IMR-90 (cell line): ENCODE measurements around the gene HIVEP3. TPM values are rescaled to one million over a fixed set of nuclear protein-coding genes. Genes with fewer than 3 reads are reported as not detected.

Experiments
- ATAC-seq: fragments of 200-7000 bp; cut with Tn5 transposase; 2 replicates; pipeline ENCODE4 v1.9.1; 2020; ENCODE audit warnings: low read depth, mild to moderate bottlenecking, moderate library complexity
- BruUV-seq: library from RNA; stranded (reverse); fragments of 400-500 nt; replicated peaks from 2 replicates; lab custom pipeline; 2021; lab: Mats Ljungman, UMichigan
- CTCF ChIA-PET: fragments of 300-600 bp; formaldehyde crosslinking; extraction: SDS; loops from one replicate; lab custom pipeline; 2021; ENCODE audit warnings: antibody characterized with exemption; lab: Yijun Ruan, JAX
- POLR2A ChIA-PET: fragments of 300-600 bp; sonication (Branson Sonifier 250); formaldehyde crosslinking; loops from one replicate; lab custom pipeline; 2022; ENCODE audit warnings: antibody characterized with exemption; ENCODE audit not compliant: unreplicated experiment; lab: Charles Lee
- DNase-seq: peaks from one replicate; pipeline ENCODE4 v3.0.0; 2013
- H2AFZ ChIP-seq: replicated peaks from 2 replicates; pipeline ENCODE3; 2013; ENCODE audit warnings: low read length, mild to moderate bottlenecking; ENCODE audit not compliant: poor library complexity
- H2AK5ac ChIP-seq: 2 replicates; pipeline ENCODE4 v1.6.1; 2013; ENCODE audit warnings: low read depth, low read length, inconsistent platforms
- H2AK9ac ChIP-seq: replicated peaks from 2 replicates; pipeline ENCODE3; 2013; ENCODE audit warnings: mild to moderate bottlenecking, low read depth, low read length, moderate library complexity; ENCODE audit not compliant: poor library complexity
- H2BK120ac ChIP-seq: 2 replicates; pipeline ENCODE4 v1.6.1; 2013; ENCODE audit warnings: low read depth, low read length, inconsistent platforms
- H2BK15ac ChIP-seq: 3 replicates; pipeline ENCODE4 v1.6.1; 2013; ENCODE audit warnings: low read depth, low read length, inconsistent platforms
- H2BK20ac ChIP-seq: 2 replicates; pipeline ENCODE4 v1.6.1; 2013; ENCODE audit warnings: low read depth, mild to moderate bottlenecking, inconsistent platforms, low read length, moderate library complexity
- H2BK5ac ChIP-seq: 2 replicates; pipeline ENCODE4 v1.6.1; 2013; ENCODE audit warnings: mild to moderate bottlenecking, low read depth, low read length, inconsistent platforms; ENCODE audit not compliant: poor library complexity, severe bottlenecking
- H3K14ac ChIP-seq: replicated peaks from 2 replicates; pipeline ENCODE4 v1.6.1; 2013; ENCODE audit warnings: low read depth, low read length, inconsistent platforms
- H3K18ac ChIP-seq: 2 replicates; pipeline ENCODE4 v1.6.1; 2013; ENCODE audit warnings: low read depth, low read length, control low read depth
- H3K23ac ChIP-seq: 2 replicates; pipeline ENCODE4 v1.6.1; 2013; ENCODE audit warnings: low read depth, low read length, inconsistent platforms
- H3K27ac ChIP-seq: 2 replicates; pipeline ENCODE4 v1.5.1; 2013; ENCODE audit warnings: mild to moderate bottlenecking, control low read depth, low read length; ENCODE audit not compliant: insufficient read depth
- H3K27me3 ChIP-seq: 2 replicates; pipeline ENCODE4 v1.6.1; 2013; ENCODE audit warnings: low read length; ENCODE audit not compliant: control insufficient read depth, insufficient read depth
- H3K36me3 ChIP-seq: 2 replicates; pipeline ENCODE4 v1.6.1; 2013; ENCODE audit warnings: low read length, mixed read lengths; ENCODE audit not compliant: control insufficient read depth, insufficient read depth
- H3K4ac ChIP-seq: 2 replicates; pipeline ENCODE4 v1.6.1; 2013; ENCODE audit warnings: low read depth, low read length, inconsistent platforms
- H3K4me1 ChIP-seq: 2 replicates; pipeline ENCODE4 v1.6.1; 2013; ENCODE audit warnings: low read length, mixed read lengths; ENCODE audit not compliant: control insufficient read depth, insufficient read depth
- H3K4me2 ChIP-seq: 2 replicates; pipeline ENCODE4 v1.6.1; 2013; ENCODE audit warnings: low read depth, mild to moderate bottlenecking, control low read depth, low read length, moderate library complexity
- H3K4me3 ChIP-seq: 2 replicates; pipeline ENCODE4 v1.5.1; 2013; ENCODE audit warnings: low read depth, mild to moderate bottlenecking, control low read depth, low read length, moderate library complexity; ENCODE audit not compliant: insufficient read depth
- H3K56ac ChIP-seq: 2 replicates; pipeline ENCODE4 v1.6.1; 2013; ENCODE audit warnings: low read length, inconsistent platforms; ENCODE audit not compliant: insufficient read depth; ENCODE audit errors: extremely low read depth
- H3K79me1 ChIP-seq, 2 experiments: 2 replicates each; pipeline ENCODE4 v1.6.1; 2013; ENCODE audit warnings: low read length in 2 of 2, inconsistent platforms in 1 of 2, low read depth in 1 of 2
- H3K9ac ChIP-seq: 2 replicates; pipeline ENCODE4 v1.6.1; 2013; ENCODE audit warnings: low read depth, low read length, control low read depth
- H3K9me1 ChIP-seq: 2 replicates; pipeline ENCODE4 v1.6.1; 2013; ENCODE audit warnings: low read length, inconsistent platforms; ENCODE audit not compliant: insufficient read depth
- H3K9me3 ChIP-seq: 2 replicates; pipeline ENCODE4 v1.6.1; 2013; ENCODE audit warnings: low read length; ENCODE audit not compliant: control insufficient read depth, insufficient read depth
- H4K20me1 ChIP-seq: 2 replicates; pipeline ENCODE4 v1.6.1; 2013; ENCODE audit warnings: low read length, inconsistent platforms; ENCODE audit not compliant: insufficient read depth
- H4K5ac ChIP-seq: 2 replicates; pipeline ENCODE4 v1.6.1; 2013; ENCODE audit warnings: mild to moderate bottlenecking, low read depth, low read length, control low read depth
- H4K8ac ChIP-seq, 2 experiments: 2 replicates each; pipeline ENCODE4 v1.6.1; 2013; ENCODE audit warnings: low read depth in 2 of 2, low read length in 2 of 2, control low read depth in 1 of 2, inconsistent platforms in 1 of 2
- H4K91ac ChIP-seq: 2 replicates; pipeline ENCODE4 v1.6.1; 2013; ENCODE audit warnings: low read depth, low read length, inconsistent platforms; ENCODE audit not compliant: insufficient read depth
- BHLHE40 ChIP-seq: fragments of 150-350 bp; IDR thresholded peaks from 2 replicates; pipeline ENCODE4 v1.6.1; 2016; ENCODE audit warnings: mild to moderate bottlenecking, low read depth, low read length
- CEBPB ChIP-seq: IDR thresholded peaks from 2 replicates; pipeline ENCODE4 v1.6.1; 2012; ENCODE audit warnings: low read depth, low read length, improper control_type of control experiment
- CHD1 ChIP-seq: IDR thresholded peaks from 2 replicates; pipeline ENCODE4 v1.6.1; 2012; ENCODE audit warnings: low read depth, low read length, improper control_type of control experiment
- CTCF ChIP-seq: conservative IDR thresholded peaks from 2 replicates; pipeline ENCODE4 v1.5.1; 2012; ENCODE audit warnings: mild to moderate bottlenecking, low read depth, low read length, improper control_type of control experiment
- ELK1 ChIP-seq: fragments of 150-350 bp; IDR thresholded peaks from 2 replicates; pipeline ENCODE4 v1.6.1; 2016; ENCODE audit warnings: low read depth, mild to moderate bottlenecking, low read length, moderate library complexity, borderline replicate concordance
- FOS ChIP-seq: fragments of 150-350 bp; IDR thresholded peaks from 2 replicates; pipeline ENCODE4 v1.6.1; 2016; ENCODE audit warnings: low read depth, low read length
- MAFK ChIP-seq: IDR thresholded peaks from 2 replicates; pipeline ENCODE4 v1.6.1; 2012; ENCODE audit warnings: low read depth, low read length, improper control_type of control experiment
- MAZ ChIP-seq: IDR thresholded peaks from 2 replicates; pipeline ENCODE4 v1.6.1; 2012; ENCODE audit warnings: low read depth, mild to moderate bottlenecking, low read length, improper control_type of control experiment, moderate library complexity, borderline replicate concordance
- MXI1 ChIP-seq: IDR thresholded peaks from 2 replicates; pipeline ENCODE4 v1.6.1; 2012; ENCODE audit warnings: low read depth, mild to moderate bottlenecking, low read length, moderate library complexity, borderline replicate concordance
- NFE2L2 ChIP-seq: fragments of 150-350 bp; IDR thresholded peaks from 2 replicates; pipeline ENCODE4 v1.6.1; 2016; ENCODE audit warnings: low read depth, mild to moderate bottlenecking, low read length
- POLR2A ChIP-seq: IDR thresholded peaks from 2 replicates; pipeline ENCODE4 v1.6.1; 2012; ENCODE audit warnings: mild to moderate bottlenecking, low read depth, low read length
- RAD21 ChIP-seq: IDR thresholded peaks from 2 replicates; pipeline ENCODE4 v1.6.1; 2012; ENCODE audit warnings: low read length, improper control_type of control experiment
- RCOR1 ChIP-seq: IDR thresholded peaks from 2 replicates; pipeline ENCODE4 v1.6.1; 2012; ENCODE audit warnings: mild to moderate bottlenecking, low read length, improper control_type of control experiment; ENCODE audit not compliant: insufficient replicate concordance
- RFX5 ChIP-seq: IDR thresholded peaks from 2 replicates; pipeline ENCODE4 v1.8.0; 2012; ENCODE audit warnings: low read depth, mild to moderate bottlenecking, low read length, moderate library complexity
- SMC3 ChIP-seq: fragments of 150-350 bp; IDR thresholded peaks from 2 replicates; pipeline ENCODE4 v1.6.1; 2016; ENCODE audit warnings: low read depth, mild to moderate bottlenecking, antibody characterized with exemption, low read length, moderate library complexity
- USF2 ChIP-seq: fragments of 150-350 bp; IDR thresholded peaks from 2 replicates; pipeline ENCODE4 v1.6.1; 2017; ENCODE audit warnings: mild to moderate bottlenecking, antibody characterized with exemption, low read length, low read depth
- WGBS, 2 experiments: methylation state at CpG; one replicate each; pipeline versions ENCODE4 v1.1.5 to v1.1.7; 2013; ENCODE audit warnings: missing lambda C conversion rate in 2 of 2; ENCODE audit not compliant: insufficient read length in 1 of 2; ENCODE audit errors: extremely low coverage in 2 of 2; 5-methylcytosine and 5-hydroxymethylcytosine counted together
- dilution Hi-C: fragments of 300-500 bp; cut with HindIII; formaldehyde crosslinking; loops from one replicate; pipeline ENCODE4 v1.14.3; 2018; ENCODE audit warnings: low sequenced_read_pairs; ENCODE audit not compliant: unreplicated experiment
- in situ Hi-C: fragments of 300-500 bp; cut with MboI; formaldehyde crosslinking; loops from 3 replicates; pipeline ENCODE4 v1.14.3; 2019; ENCODE audit warnings: low sequenced_read_pairs, inconsistent platforms, mixed read lengths
- intact Hi-C: fragments of 100-400 bp; cut with micrococcal nuclease; formaldehyde crosslinking; loops from 2 replicates; pipeline ENCODE4 v1.10.0; 2022
- polyA plus RNA-seq, 3 experiments: library from polyadenylated mRNA; depleted of rRNA; stranded (reverse); fragments of >200 nt; gene quantifications; 2 replicates each; pipeline ENCODE4 v1.2.3, GENCODE V29; 2012; ENCODE audit warnings: low replicate concordance in 1 of 3
- total RNA-seq: library from RNA; depleted of rRNA; stranded (reverse); fragments of >200 nt; gene quantifications from 2 replicates; pipeline ENCODE4 v1.2.3, GENCODE V29; 2012

HIVEP3 gene
- total and polyA plus RNA-seq, 2 of the 4 experiments (the other 2 are of a cell fraction), result 1.4 to 4.0 TPM

GRCh38 chr1:41483960-41484401, 434.7 kb downstream of the HIVEP3 start:
- no peak overlapping the region for H3K9ac ChIP-seq
- ATAC-seq, result no peak
- no peaks in the 10 kb centered on the region for H3K79me1 ChIP-seq
- no peak overlapping the region for H3K27ac ChIP-seq
- no peaks in the 10 kb centered on the region for H3K9me3 ChIP-seq
- no peak overlapping the region for H3K18ac ChIP-seq
- dilution Hi-C loops (no loop called here), in situ Hi-C loops (no loop called here), intact Hi-C loops (no loop called here)
- H2BK15ac ChIP-seq, result no peak overlapping the region
- peaks cover 18% of the 10 kb centered on the region for H3K9me1 ChIP-seq
- H2BK20ac ChIP-seq, result no peak overlapping the region
- H2AFZ ChIP-seq, result no peak overlapping the region
- no peak overlapping the region for H3K4me3 ChIP-seq
- ChIA-PET CTCF (interaction anchor here (0.9 kb wide), 1 partner anchor 40 kb away, joined by 3 read pairs; no protein-coding TSS in a partner anchor), POLR2A (no interaction called here)
- no peak overlapping the region for H4K5ac ChIP-seq
- no peak overlapping the region for H4K91ac ChIP-seq
- no peak overlapping the region for H3K56ac ChIP-seq
- no peaks in the 10 kb centered on the region for H3K27me3 ChIP-seq
- H2AK5ac ChIP-seq, result no peak overlapping the region
- H2BK120ac ChIP-seq, result no peak overlapping the region
- H4K8ac ChIP-seq, result no peak overlapping the region
- H2BK5ac ChIP-seq, result no peak overlapping the region
- no peak overlapping the region for H3K14ac ChIP-seq
- TF ChIP-seq MAZ, result no peak
- TF ChIP-seq MAFK, result no peak
- TF ChIP-seq FOS, result no peak
- no peak for TF ChIP-seq CHD1
- TF ChIP-seq MXI1, result no peak
- no peak for TF ChIP-seq POLR2A
- no peak for TF ChIP-seq RAD21
- no peak for TF ChIP-seq USF2
- no peak for TF ChIP-seq CEBPB
- TF ChIP-seq SMC3, result no peak
- no peak for TF ChIP-seq RCOR1
- no peak for TF ChIP-seq ELK1
- TF ChIP-seq NFE2L2, result no peak
- TF ChIP-seq RFX5, result no peak
- no peak for TF ChIP-seq BHLHE40
- no peak for TF ChIP-seq CTCF
- peaks cover 39% of the 10 kb centered on the region for H3K4me1 ChIP-seq
- H4K20me1 ChIP-seq, result no peaks in the 10 kb centered on the region
- WGBS, 2 experiments, result 100% methylated on average over 2 of the region's 9 CpGs; no CpG with 5 or more reads in 1 of the 2 experiments
- no peak for DNase-seq
- H3K36me3 ChIP-seq, result no peaks in the 10 kb centered on the region
- H3K4ac ChIP-seq, result no peak overlapping the region
- no peak overlapping the region for H2AK9ac ChIP-seq
- H3K4me2 ChIP-seq, result no peak overlapping the region
- H3K23ac ChIP-seq, result no peak overlapping the region
- BruUV-seq, result no TSS peak
